Measurements from ENCODE around the gene TBC1D22A.

GRCh38 chr22:46925818-46926217 lies 163.4 kb downstream of the TBC1D22A start:
- TF ChIP-seq CTCF (IDR thresholded peaks at IDR 0.05; ENCODE audit: poor library complexity) (no peak), EZH2phosphoT487 (IDR thresholded peaks at IDR 0.05; ENCODE audit: low read depth, severe bottlenecking, unreplicated experiment) (no peak)
